PFSK-1 (cell line): ENCODE measurements around the gene RNF212B.

Source experiments
- POLR2AphosphoS5 ChIP-seq: IDR thresholded peaks from 2 replicates; pipeline ENCODE4 v1.6.1; 2012; ENCODE audit warnings: low read depth, mild to moderate bottlenecking, control low read depth, low read length, moderate library complexity
- SIN3A ChIP-seq: IDR thresholded peaks from 2 replicates; pipeline ENCODE4 v1.6.1; 2012; ENCODE audit warnings: mild to moderate bottlenecking, low read length, moderate library complexity, borderline replicate concordance; ENCODE audit not compliant: insufficient read depth
- TF ChIP-seq, protein P1 (sequence below), 2 experiments: IDR thresholded peaks; 2 replicates each; pipeline versions ENCODE4 v1.6.1 to v1.8.0; 2011 to 2012; ENCODE audit warnings: low read depth in 2 of 2, low read length in 2 of 2, control low read depth in 1 of 2, inconsistent platforms in 1 of 2, mild to moderate bottlenecking in 1 of 2, moderate library complexity in 1 of 2; ENCODE audit not compliant: insufficient read depth in 1 of 2

DNA sequence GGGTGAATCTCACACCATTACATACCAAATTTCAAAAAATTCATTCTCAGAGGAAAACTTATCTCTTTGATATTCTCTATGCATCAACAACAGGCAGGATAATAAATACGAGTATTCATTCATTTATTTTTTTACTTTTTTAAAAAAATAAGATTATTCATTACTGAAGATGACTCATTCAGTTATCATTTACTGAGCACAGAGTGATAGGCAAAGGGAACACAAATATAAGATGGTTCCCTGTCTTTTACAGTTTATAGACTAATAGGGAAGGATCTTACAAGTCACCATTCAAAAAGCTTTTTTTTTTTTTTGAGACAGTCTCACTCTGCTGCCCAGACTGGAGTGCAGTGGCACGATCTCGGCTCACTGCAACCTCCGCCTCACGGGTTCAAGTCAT is 78.6 kb downstream of the RNF212B start:
- TF ChIP-seq SIN3A: no peak
- TF ChIP-seq, protein P1, sequence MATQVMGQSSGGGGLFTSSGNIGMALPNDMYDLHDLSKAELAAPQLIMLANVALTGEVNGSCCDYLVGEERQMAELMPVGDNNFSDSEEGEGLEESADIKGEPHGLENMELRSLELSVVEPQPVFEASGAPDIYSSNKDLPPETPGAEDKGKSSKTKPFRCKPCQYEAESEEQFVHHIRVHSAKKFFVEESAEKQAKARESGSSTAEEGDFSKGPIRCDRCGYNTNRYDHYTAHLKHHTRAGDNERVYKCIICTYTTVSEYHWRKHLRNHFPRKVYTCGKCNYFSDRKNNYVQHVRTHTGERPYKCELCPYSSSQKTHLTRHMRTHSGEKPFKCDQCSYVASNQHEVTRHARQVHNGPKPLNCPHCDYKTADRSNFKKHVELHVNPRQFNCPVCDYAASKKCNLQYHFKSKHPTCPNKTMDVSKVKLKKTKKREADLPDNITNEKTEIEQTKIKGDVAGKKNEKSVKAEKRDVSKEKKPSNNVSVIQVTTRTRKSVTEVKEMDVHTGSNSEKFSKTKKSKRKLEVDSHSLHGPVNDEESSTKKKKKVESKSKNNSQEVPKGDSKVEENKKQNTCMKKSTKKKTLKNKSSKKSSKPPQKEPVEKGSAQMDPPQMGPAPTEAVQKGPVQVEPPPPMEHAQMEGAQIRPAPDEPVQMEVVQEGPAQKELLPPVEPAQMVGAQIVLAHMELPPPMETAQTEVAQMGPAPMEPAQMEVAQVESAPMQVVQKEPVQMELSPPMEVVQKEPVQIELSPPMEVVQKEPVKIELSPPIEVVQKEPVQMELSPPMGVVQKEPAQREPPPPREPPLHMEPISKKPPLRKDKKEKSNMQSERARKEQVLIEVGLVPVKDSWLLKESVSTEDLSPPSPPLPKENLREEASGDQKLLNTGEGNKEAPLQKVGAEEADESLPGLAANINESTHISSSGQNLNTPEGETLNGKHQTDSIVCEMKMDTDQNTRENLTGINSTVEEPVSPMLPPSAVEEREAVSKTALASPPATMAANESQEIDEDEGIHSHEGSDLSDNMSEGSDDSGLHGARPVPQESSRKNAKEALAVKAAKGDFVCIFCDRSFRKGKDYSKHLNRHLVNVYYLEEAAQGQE (IDR thresholded peaks at IDR 0.05; ENCODE audit: insufficient read depth in 1 of 2, low read depth in 2 of 2, low read length in 2 of 2): no peak
- no peak for TF ChIP-seq POLR2AphosphoS5
